ENCODE measurements around the gene ACTR6.

Gene ACTR6

DNA sequence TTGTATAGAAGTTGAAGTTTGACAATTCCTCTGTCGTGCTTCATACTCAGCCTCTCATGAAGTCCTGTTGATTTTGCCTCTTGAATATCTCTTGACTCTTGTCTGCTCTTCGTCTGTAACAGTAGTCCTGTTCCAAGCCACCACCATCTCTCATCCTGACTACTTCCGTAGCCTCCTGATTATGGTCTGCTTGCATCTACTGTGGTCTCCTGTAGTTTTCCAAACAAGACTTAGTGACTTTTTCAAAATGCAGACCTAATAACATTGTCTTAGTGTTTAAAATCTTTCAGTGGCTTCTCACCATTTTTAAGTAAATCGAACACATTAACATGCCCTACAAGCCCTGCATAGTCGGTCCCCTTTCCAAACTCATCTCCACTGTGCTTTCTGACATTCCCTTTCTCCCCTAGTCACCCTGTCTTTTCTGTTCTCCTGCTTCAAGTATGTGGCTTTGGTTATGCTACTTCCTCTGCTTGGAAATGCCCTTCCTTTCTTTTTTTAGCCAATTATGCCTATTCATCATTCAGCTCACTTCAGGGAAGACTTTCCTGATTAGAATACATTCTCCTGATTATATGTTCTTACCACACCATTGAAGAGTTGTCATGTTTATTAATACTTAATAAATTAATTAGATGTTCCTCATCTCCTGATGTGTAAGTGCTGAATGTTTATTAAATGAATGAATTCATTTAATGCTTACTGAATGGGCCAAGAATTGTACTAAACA lies 68.4 kb downstream of the ACTR6 start:
- no peak for DNase-seq

DNA sequence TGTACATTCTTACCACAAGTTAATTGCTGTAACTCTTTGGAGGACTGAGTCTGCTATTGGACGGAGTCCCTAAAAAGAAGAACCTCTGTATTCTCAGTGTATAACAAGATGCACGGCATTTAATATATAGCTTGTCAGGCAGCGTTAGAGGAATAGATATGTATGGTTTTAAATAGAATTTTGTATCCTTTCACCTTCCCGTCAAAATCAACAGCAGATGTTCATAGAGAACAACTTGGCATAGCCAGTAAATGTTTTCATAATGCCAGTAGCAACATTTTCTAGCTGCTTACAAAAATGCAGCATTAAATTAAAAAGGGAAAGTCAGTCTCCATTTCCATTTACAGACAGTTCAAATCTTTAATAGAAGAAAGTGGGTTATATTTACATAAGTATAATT lies 73.2 kb downstream of the ACTR6 start:
- DNase-seq = no peak
